Measurements from ENCODE around the gene PLD1. TPM values are rescaled to one million over a fixed set of nuclear protein-coding genes. Genes with fewer than 3 reads are reported as not detected.

Gene PLD1
- total RNA-seq, 6 experiments from 2014 or later, result 13.3 to 29.9 (median 18.5) TPM

DNA sequence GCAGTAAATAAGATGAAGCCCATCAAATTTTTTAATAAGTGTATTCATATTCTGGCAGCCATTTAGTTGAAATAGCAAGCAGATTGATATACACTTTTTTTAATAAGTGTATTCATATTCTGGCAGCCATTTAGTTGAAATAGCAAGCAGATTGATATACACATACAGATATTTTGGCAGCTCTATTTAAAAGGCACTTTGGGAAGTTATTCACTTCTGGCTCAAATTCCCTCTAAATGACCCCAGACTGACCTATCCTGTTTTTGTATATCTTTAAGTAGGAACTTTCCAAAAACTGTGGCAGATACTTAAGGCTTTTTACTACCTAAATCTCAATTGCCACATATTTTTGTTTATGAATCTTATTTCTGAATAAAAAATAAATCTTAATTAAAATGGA, 122.3 kb downstream of the PLD1 start:
- H3K27ac ChIP-seq, result no peak overlapping the region
- no peak for DNase-seq
- H3K27me3 ChIP-seq, result no peaks in the 10 kb centered on the region
- TF ChIP-seq, protein P1, sequence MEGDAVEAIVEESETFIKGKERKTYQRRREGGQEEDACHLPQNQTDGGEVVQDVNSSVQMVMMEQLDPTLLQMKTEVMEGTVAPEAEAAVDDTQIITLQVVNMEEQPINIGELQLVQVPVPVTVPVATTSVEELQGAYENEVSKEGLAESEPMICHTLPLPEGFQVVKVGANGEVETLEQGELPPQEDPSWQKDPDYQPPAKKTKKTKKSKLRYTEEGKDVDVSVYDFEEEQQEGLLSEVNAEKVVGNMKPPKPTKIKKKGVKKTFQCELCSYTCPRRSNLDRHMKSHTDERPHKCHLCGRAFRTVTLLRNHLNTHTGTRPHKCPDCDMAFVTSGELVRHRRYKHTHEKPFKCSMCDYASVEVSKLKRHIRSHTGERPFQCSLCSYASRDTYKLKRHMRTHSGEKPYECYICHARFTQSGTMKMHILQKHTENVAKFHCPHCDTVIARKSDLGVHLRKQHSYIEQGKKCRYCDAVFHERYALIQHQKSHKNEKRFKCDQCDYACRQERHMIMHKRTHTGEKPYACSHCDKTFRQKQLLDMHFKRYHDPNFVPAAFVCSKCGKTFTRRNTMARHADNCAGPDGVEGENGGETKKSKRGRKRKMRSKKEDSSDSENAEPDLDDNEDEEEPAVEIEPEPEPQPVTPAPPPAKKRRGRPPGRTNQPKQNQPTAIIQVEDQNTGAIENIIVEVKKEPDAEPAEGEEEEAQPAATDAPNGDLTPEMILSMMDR (IDR thresholded peaks at IDR 0.05), result no peak
- TF ChIP-seq POLR2A (IDR thresholded peaks at IDR 0.05), result no peak
- H3K4me1 ChIP-seq, result no peaks in the 10 kb centered on the region
- ATAC-seq, result no peak
- no peaks in the 10 kb centered on the region for H3K9me3 ChIP-seq
- H3K36me3 ChIP-seq, result no peaks in the 10 kb centered on the region
- no peak overlapping the region for H3K4me3 ChIP-seq
- intact Hi-C loops (cut with DNase I), result no loop called here

DNA sequence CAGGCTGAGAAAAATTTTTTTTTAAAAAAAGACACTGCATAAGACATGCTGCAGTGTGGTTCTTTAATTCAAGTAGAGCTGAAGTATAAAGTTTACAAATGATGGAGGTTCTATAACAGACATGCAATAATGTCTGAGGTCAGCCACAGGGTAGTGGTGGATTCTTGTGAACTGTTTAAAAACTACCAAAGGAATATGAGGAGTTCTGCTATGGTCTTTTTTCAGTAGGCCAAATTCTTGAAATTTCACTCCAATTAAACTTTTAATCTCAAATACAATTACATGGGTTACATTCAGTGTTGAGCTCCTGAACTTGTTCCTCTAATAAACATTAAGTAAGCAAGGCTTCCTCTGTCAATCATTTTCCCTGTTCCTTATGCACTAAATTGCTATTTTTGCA, 122.7 kb downstream of the PLD1 start:
- Histone ChIP-seq H3K4me1 (no peaks in the 10 kb centered on the region), H3K27ac (no peak overlapping the region), H3K27me3 (no peaks in the 10 kb centered on the region), H3K36me3 (no peaks in the 10 kb centered on the region), H3K9me3 (no peaks in the 10 kb centered on the region), H3K4me3 (no peak overlapping the region)
- no peak for TF ChIP-seq POLR2A (IDR thresholded peaks at IDR 0.05)
- TF ChIP-seq, protein P1 (IDR thresholded peaks at IDR 0.05), result no peak
- ATAC-seq (no peak), DNase-seq (no peak)
- intact Hi-C loops (cut with DNase I), result no loop called here

DNA sequence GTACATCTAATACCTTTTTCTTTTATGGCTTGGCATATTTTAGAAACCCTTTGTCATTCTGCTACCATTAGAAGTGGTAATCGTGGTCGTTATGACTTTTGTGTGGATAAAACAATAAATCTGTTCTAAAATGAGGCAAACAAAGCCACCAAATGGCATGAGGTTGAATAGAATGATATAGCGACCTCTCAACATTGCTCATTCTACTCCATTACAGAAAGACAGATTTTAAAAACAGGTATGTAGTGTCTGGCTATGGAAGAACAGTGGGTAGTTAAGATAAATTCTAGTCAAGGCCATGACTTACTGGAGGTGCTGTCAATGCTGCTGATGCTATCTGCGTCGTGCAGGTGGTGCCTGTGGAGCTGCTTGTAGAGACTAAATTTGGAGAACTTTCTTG, 123.2 kb downstream of the PLD1 start:
- 93% methylated on average over 5 of the region's 5 CpGs for WGBS (ENCODE audit: insufficient coverage, low coverage, low lambda C conversion rate, missing lambda C conversion rate)
- no peaks in the 10 kb centered on the region for H3K27me3 ChIP-seq
- no peak overlapping the region for H3K27ac ChIP-seq
- H3K4me3 ChIP-seq, result no peak overlapping the region
- DNase-seq (no peak), ATAC-seq (no peak)
- intact Hi-C loops (cut with DNase I), result no loop called here
- no peaks in the 10 kb centered on the region for H3K4me1 ChIP-seq
- H3K36me3 ChIP-seq, result no peaks in the 10 kb centered on the region
- TF ChIP-seq POLR2A (IDR thresholded peaks at IDR 0.05), result no peak
- TF ChIP-seq, protein P1 (IDR thresholded peaks at IDR 0.05), result no peak
- no peaks in the 10 kb centered on the region for H3K9me3 ChIP-seq

DNA sequence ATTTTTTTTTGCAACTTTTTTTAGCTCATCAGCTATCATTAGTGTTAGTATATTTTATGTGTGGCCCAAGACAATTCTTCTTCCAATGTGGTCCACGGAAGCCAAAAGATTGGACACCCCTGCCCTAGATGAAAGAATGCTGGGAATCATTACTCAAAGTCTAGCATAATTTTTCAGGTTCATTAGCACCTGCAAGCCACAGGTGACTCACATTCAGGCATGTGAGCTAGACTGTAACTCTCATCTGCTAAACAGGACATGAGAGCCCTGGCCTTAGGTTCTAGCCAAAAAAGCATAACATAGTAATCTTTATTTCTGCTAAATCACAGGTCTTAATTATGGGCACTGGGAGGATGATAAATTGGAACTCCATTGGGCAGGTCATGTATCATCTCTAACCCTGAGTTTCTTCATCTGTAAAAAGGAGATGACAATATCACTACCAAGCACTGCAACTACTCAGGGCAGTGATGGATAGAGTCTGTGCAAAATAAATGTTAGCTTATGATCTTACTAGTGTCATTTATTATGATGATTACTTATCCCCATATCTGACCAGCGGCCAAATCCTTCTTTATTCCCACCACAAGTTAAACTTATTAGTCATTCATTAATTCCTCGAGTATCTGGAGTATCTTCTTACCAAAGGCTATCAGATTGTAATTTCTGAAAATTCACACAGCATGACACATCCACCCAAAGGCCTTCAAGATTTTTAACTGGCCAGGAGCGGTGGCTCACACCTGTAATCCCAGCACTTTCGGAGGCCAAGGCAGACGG, 125.0 kb downstream of the PLD1 start:
- Histone ChIP-seq H3K36me3 (no peaks in the 10 kb centered on the region), H3K27me3 (no peaks in the 10 kb centered on the region), H3K4me3 (no peak overlapping the region), H3K27ac (no peak overlapping the region), H3K4me1 (peaks cover 0 to 15% (median 7%) of the 10 kb centered on the region in 4 donors), H3K9me3 (no peaks in the 10 kb centered on the region)
- intact Hi-C loops (cut with DNase I), result no loop called here
- TF ChIP-seq, protein P1 (IDR thresholded peaks at IDR 0.05), result no peak
- no peak for TF ChIP-seq POLR2A (IDR thresholded peaks at IDR 0.05)
- no peak for DNase-seq
- 94% methylated on average over 6 of the region's 6 CpGs for WGBS (ENCODE audit: insufficient coverage, low coverage, low lambda C conversion rate, missing lambda C conversion rate)
- no peak for ATAC-seq

Measured in right lobe of liver (tissue), 6 donors.